Measurements from ENCODE around the gene GATA3.
A peak's percentile ranks its signal among the peaks of the same experiment; 100 is the strongest.
"Not testable (repeated sequence)": the region's sequence is repeated elsewhere in the genome, so short reads cannot be mapped to it uniquely, and the experiment has no call there.

Gene GATA3

GRCh38 chr10:8054494-8055407 lies at the start of gene GATA3:
TSS of gene GATA3 (plus strand) at chr10:8054688. CDS start at chr10:8055656, 968 bp downstream.
- DNase-seq (ENCODE audit: insufficient read length, low spot score) (peak; percentile 67), FAIRE-seq (peak; percentile 48)

GRCh38 chr10:8006274-8006999 lies 48.1 kb upstream of the GATA3 start:
- peak; percentile 56 for FAIRE-seq
- peak; percentile 29 for DNase-seq (ENCODE audit: insufficient read length, low spot score)

GRCh38 chr10:8009031-8009430 lies 45.5 kb upstream of the GATA3 start:
- no peak for FAIRE-seq
- no peak for DNase-seq (ENCODE audit: insufficient read length, low spot score)

DNA sequence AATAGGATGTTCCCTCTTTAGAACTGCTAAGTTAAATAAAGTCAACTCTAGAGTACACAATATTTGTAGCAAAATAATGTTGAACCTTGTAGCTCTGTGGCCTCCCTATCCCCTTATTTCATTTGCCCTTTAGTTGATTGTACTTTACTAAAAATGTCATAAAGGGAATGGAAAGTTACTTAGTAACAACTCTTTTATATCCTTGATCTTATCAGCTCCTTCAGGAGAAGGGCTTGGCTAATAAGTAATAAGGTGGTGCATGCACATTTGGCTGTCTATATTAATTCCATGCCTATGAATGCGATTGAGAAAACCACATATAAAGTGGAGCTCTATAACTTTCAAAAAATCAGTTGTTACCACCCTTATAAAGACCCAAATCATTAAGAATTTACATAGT lies 41.5 kb upstream of the GATA3 start:
- DNase-seq (ENCODE audit: insufficient read length, low spot score) (no peak), FAIRE-seq (no peak)

DNA sequence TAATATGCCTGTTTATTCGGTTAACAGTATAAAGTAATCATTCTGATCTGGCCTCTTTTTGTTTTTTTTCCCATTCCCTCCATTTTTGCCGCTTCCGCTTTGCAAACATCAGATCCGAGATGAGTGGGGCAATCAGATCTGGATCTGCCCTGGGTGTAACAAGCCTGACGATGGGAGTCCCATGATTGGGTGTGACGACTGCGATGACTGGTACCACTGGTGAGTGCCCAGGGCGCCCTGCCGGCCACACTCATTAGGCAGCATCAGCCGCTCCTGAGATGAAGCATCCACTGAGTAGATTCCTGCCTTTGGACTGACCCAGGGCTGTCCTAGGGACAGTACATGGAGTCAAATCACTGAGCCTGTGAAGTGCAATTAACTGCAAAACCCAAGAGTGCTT lies 40.9 kb upstream of the GATA3 start:
- DNase-seq (ENCODE audit: insufficient read length, low spot score) (no peak), FAIRE-seq (no peak)

GRCh38 chr10:8014649-8015048 lies 39.8 kb upstream of the GATA3 start:
- no peak for FAIRE-seq
- DNase-seq (ENCODE audit: insufficient read length, low spot score), result no peak

DNA sequence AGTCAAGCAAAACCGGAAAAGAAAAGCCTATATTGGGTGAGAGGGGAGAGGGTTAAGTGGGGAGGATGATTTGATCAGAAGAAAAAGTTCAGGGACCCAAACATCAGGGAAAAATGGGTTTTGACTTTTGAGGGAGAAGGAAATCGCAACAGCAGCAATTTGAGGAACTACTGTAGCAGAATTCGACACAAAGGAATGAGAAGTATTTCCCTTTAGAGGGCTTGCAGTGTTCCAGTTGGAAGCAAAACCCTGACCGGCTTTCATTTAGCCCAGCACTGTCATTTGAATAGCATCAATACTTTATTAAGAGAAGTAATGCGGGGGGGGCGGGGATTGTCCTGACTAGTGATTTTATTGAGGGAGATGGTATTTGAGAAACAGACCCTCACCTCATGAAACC lies 37.2 kb upstream of the GATA3 start:
- no peak for FAIRE-seq
- no peak for DNase-seq (ENCODE audit: insufficient read length, low spot score)

DNA sequence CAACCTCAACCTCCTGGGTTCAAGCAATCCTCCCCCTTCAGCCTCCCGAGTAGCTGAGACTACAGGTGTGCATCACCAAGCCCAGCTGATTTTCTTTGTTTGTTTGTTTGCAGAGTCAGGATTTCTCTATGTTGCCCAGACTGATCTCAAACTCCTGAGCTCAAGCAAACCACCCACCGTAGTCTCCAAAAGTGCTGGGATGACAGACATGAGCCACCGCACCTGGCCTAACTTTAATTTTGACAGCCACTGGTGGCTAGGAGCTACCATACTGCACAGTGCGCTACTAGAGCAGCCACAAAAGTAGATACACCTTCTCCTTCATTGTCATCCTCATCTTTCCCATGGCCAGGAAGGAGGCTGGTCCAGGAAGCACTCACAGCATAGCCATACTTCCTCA lies 31.2 kb upstream of the GATA3 start:
- FAIRE-seq (no peak), DNase-seq (ENCODE audit: insufficient read length, low spot score) (no peak)

GRCh38 chr10:8023851-8024250 lies 30.6 kb upstream of the GATA3 start:
- FAIRE-seq (no peak), DNase-seq (ENCODE audit: insufficient read length, low spot score) (no peak)

DNA sequence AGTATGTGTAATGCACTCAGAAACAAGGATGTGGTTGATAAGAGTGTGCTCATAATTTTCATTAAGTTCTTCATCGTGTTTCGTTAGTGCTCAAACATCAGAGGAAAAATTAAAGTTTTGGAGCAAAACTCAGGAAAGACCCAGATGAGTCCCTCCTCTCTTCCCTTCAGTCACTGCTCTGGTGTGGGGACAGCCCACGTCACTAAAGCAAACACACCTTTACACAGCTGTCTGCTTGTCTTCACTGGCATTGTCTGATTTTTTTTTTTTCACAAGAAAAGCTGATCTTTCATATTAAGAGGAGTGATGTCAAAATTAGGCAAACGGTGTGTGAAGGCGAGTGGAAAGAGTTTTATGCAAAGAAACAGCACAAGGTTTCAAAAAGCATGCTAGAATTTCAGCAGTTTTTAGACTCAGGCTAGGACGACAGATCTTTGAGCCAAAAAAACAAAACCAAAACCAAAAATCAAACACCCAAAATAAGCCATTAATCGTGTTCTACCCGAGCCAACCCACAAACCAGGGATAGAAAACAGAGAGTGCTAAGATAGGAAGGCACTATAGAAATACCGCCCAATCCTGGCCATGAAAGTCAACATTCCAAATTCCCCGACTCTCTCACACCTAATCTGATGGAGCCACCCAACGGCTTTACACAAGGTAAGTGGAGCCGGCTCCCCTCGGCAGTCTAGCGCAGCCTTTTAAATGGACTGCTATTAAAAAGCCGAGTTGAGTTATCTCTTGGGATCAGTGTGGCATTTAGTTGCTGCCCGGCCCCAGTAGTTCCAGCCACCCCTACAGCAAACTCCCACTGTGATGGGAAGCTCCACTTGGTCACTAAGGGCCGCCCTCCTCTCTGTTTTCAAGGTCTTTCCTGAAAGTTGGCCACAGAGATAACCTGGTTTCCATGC lies 27.9 kb upstream of the GATA3 start:
- no peak for FAIRE-seq

DNA sequence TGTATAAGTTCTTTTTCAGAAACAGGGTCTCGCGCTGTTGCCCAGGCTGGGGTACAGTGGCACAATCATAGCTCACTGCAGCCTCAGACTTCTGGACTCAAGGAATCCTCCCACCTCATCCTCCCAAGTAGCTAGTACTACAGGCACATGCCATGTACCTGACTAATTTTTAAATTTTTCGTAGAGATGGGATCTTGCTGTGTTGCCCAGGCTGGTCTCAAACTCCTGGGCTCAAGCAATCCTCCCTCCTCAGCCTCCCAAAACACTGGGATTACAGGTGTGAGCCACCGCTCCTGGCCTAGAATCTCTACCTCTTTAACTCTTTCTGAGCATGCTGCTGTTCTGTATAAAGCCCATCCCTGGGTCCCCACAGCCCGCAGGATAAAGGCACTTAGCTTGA lies 23.3 kb upstream of the GATA3 start:
- FAIRE-seq; DNase-seq (ENCODE audit: insufficient read length, low spot score): not testable (repeated sequence)

More for the DNA sequence above, 27.9 kb upstream of the GATA3 start:
- no peak for DNase-seq (ENCODE audit: insufficient read length, low spot score)

GRCh38 chr10:8032558-8032957 lies 21.9 kb upstream of the GATA3 start:
- DNase-seq (ENCODE audit: insufficient read length, low spot score) (no peak), FAIRE-seq (no peak)

- DNase-seq (ENCODE audit: insufficient read length, low spot score), result no peak
- no peak for FAIRE-seq
These were observed 20.5 kb upstream of the GATA3 start for GRCh38 chr10:8033812-8034465.

DNA sequence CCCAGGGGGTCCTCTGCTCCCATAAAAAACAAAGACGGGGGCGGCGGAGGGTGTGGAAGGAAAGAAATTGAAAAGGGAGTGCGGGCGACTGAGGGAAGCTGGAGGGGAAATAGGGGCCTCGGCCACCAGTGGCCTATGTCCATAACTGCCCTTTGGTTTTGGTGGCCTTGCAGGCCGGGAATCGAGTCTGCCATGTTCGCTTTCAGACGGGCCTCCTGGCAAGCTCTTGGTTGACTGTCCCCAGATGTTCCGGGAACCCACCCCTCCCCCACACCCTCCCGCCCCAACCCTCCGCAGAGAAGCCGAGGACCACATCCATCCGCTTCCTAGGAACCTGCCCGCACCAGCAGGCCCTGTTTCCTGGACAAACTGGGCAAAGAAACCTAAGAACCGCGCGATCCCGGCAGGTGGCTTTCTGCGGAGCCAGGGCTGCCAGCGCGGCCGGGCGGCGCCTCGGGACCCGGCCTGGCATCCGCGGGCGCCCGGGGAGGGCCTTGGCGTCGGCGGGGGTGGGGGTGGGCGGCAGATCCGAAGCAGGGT lies 20.0 kb upstream of the GATA3 start:
- no peak for DNase-seq (ENCODE audit: insufficient read length, low spot score)

GRCh38 chr10:8035006-8035640 lies 19.4 kb upstream of the GATA3 start:
- no peak for DNase-seq (ENCODE audit: insufficient read length, low spot score)
- FAIRE-seq, result no peak

More for the DNA sequence above, 20.0 kb upstream of the GATA3 start:
- FAIRE-seq, result no peak

- DNase-seq (ENCODE audit: insufficient read length, low spot score) (no peak), FAIRE-seq (no peak)
These were observed 18.6 kb upstream of the GATA3 start for GRCh38 chr10:8035641-8036470.

DNA sequence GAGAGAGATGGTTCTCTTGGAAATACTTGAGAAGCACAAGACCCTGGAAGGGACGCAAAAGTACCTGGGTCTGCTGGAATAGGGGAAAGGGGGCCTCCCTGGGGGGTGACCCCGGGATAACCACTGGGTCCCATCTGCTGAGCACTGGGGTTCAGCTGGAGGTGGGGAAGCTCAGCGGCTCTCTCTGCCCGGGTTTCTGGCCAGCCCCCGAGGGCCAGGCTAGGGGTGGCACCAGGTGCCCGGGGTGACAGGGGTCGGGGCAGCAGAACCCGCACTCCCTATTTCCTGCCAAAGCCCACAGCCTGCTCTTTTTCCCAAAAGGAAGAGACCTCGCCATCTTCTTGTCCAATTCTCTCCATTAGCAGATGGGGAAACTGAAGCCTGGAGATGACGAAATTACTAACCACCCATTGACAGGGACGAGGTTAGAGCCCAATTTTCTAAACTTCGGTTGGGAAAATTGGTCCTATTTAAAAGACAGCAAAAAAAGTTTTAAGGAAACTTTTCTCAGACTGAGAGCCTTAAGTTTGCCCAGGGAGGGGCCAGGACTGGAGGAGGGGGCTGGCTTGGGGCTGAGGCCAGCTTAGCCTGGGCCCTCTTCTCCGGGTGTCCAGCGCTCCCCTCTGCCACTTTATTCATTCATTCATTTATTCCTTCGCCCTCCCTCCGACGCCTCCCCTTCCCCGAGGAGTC lies 17.8 kb upstream of the GATA3 start:
- no peak for FAIRE-seq
- DNase-seq (ENCODE audit: insufficient read length, low spot score), result no peak

DNA sequence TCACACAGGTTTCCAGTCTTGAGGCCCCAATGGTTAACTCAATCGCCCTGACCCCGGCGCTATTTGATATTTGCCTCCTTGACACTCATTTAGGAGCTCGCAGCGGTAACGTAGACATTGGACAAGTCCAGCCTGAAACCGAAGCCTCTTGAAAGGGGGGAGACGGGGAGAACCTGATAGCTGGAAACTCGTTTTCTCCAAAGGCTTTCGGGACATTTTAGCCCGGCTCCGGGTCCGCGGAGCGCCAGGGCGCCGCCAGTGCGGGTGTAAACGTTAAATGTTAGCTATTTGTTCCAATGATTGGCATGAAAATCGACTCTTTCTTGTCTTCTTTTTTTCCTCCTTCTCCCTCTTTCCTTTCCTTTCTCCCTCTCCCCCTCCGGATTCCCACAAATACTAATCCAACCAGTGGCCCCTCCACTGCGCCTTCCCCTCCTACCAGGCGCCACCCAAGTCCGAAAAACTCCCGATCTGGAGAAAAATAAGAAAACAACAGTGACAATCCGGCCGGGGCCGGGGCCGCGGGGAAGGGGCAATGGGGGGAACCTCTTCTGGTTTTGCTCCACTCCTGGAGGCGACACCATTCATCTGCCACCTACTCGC lies 17.2 kb upstream of the GATA3 start:
- DNase-seq (ENCODE audit: insufficient read length, low spot score), result no peak
- no peak for FAIRE-seq
